Measurements from ENCODE around the gene SKI.
"Not testable (repeated sequence)": the region's sequence is repeated elsewhere in the genome, so short reads cannot be mapped to it uniquely, and the experiment has no call there.

SKI gene

DNA sequence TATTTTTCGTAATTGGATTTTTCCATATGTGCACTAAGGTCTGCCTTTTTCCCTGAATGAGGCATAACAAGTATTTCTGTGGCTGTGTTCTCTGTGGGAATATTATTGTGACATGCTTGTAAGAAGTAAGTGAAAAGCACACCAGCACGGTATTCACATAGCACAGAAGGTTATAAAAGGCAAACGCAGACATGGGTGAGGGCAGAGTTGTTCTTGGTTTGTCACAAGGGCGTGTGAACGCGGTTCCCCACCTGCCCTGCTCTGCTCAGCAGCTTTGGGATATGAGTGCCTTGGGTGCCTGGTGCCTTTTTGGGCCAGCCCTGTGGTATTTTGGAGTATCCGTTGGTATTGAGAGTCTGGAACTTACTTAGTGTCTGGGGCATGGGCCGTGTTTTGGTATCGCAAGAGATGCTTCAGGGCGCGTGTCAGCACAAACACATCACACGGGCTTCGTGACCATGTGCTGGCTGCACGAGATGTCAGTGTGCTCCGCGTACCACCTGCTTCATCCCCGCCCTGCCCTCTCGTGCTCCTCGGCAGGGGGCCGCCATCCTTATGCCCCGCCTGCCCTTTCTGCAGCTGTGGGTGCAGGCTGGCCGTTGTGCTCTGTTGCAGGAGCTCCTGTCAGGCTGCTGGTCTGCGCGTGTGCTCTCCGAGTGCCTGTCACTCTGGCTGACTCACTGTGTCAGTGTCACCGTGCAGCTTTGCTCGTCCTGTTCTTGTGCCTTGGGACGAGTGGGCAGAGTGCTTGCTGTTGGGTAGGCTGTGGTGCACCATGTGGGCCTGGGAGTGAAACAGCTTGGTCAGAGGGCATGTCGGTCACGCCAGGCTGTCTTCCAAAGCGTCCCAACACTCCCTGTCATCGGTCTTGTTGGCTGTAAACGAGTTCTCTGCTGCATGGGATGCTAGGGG, 15.0 kb downstream of the SKI start:
- DNase-seq (ENCODE audit: low read depth): no peak
- TF ChIP-seq, protein P1, sequence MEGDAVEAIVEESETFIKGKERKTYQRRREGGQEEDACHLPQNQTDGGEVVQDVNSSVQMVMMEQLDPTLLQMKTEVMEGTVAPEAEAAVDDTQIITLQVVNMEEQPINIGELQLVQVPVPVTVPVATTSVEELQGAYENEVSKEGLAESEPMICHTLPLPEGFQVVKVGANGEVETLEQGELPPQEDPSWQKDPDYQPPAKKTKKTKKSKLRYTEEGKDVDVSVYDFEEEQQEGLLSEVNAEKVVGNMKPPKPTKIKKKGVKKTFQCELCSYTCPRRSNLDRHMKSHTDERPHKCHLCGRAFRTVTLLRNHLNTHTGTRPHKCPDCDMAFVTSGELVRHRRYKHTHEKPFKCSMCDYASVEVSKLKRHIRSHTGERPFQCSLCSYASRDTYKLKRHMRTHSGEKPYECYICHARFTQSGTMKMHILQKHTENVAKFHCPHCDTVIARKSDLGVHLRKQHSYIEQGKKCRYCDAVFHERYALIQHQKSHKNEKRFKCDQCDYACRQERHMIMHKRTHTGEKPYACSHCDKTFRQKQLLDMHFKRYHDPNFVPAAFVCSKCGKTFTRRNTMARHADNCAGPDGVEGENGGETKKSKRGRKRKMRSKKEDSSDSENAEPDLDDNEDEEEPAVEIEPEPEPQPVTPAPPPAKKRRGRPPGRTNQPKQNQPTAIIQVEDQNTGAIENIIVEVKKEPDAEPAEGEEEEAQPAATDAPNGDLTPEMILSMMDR (IDR thresholded peaks at IDR 0.05; ENCODE audit: low read depth, low read length, missing control alignments): no peak
- H3K4me3 ChIP-seq (ENCODE audit: low read depth, low read length): no peak overlapping the region

DNA sequence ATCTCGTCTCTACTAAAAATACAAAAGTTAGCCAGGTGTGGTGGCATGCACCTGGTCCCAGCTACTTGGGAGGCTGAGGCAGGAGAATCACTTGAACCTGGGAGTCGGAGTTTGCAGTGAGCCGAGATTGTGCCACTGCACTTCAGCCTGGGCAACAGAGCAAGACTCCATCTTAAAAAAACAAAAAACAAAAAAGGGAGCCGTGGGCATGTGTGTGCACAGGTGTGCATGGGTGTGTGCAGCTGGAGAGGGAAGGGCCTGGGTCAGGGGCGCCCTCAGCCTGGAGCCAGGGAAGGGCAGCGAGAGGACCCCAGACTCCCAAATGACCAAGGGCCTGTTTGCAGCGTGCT, 18.9 kb downstream of the SKI start:
- not testable (repeated sequence) for H3K4me3 ChIP-seq (ENCODE audit: low read depth, low read length); DNase-seq (ENCODE audit: low read depth)

GRCh38 chr1:2247760-2248126, 19.6 kb downstream of the SKI start:
- no peak for DNase-seq (ENCODE audit: low read depth)
- H3K4me3 ChIP-seq (ENCODE audit: low read depth, low read length): no peak overlapping the region

DNA sequence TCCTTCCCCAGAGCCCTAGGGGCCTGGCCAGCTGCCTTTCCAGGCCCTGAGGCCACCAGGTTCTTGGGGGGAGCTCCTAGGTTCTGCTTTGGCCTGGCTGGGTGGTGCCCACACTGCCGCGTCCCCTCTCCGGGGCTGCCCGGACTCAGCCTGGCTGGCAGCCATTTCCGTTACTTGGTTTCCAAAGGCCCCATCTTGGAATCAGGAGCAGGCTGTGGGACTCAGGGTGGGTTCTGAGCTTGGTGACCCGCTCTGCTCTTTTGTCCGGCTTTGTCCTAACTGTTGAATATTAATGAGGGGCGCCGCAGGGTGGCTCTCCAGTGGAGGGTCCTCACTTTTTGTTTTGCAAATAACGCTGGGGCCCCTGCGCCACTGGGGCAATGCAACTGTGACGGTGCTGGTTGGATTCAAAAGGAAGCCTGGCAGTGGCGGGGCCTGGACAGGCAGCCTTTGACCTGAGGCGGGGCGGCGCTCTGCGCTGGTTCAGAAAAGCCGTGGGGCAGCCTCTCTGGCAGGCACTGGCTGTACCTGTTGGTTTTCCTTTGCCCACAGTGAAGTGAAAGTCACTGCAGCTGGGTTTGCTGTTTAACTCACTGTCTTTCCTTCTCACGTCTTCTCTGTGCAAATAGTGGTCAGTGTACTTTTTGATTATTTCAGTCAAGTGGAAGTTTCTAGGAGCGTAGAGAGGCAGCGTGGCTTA, 20.2 kb downstream of the SKI start:
- no peak overlapping the region for H3K4me3 ChIP-seq (ENCODE audit: low read depth, low read length)
- TF ChIP-seq, protein P1 (IDR thresholded peaks at IDR 0.05; ENCODE audit: low read depth, low read length, missing control alignments): no peak
- DNase-seq (ENCODE audit: low read depth): no peak

More at GRCh38 chr1:2247760-2248126, 19.6 kb downstream of the SKI start:
- TF ChIP-seq, protein P1 (IDR thresholded peaks at IDR 0.05; ENCODE audit: low read depth, low read length, missing control alignments): no peak

GRCh38 chr1:2248854-2249558, 20.9 kb downstream of the SKI start:
- no peak overlapping the region for H3K4me3 ChIP-seq (ENCODE audit: low read depth, low read length)
- TF ChIP-seq, protein P1 (IDR thresholded peaks at IDR 0.05; ENCODE audit: low read depth, low read length, missing control alignments): no peak
- DNase-seq (ENCODE audit: low read depth): no peak

GRCh38 chr1:2249559-2249906, 21.4 kb downstream of the SKI start:
- DNase-seq (ENCODE audit: low read depth): no peak
- TF ChIP-seq, protein P1 (IDR thresholded peaks at IDR 0.05; ENCODE audit: low read depth, low read length, missing control alignments): no peak
- H3K4me3 ChIP-seq (ENCODE audit: low read depth, low read length): no peak overlapping the region

DNA sequence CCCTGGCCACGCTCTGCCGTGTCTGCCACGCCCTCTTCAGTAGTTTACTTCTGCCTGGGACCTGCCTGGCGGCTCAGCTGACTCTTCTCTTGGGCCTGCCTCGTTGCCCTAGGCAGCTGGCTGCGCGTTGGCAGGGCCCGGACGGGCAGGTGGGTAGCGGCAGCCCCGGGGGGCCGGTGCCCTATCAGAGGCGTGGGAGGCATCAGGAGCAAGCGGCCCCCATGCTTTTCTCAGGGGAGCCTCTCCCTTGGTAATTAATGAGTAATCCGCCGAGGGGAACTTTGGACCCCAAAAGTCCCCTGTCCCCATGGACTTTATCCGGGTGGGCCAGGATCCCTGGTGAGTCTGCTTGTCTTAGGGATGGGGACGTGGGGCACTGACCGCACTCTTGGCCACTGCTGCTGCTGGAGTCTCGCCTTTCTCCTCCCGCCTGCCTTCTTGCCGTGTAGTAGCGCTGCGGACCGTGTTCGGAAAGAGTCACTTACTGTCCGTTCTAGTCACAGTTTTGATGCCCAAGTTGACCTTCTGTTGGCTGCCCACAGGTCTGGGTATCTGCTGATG, 22.7 kb downstream of the SKI start:
- TF ChIP-seq, protein P1 (IDR thresholded peaks at IDR 0.05; ENCODE audit: low read depth, low read length, missing control alignments): no peak
- H3K4me3 ChIP-seq (ENCODE audit: low read depth, low read length): no peak overlapping the region
- DNase-seq (ENCODE audit: low read depth): no peak
